Measurements from ENCODE around the gene FMN2.

FMN2 gene

DNA sequence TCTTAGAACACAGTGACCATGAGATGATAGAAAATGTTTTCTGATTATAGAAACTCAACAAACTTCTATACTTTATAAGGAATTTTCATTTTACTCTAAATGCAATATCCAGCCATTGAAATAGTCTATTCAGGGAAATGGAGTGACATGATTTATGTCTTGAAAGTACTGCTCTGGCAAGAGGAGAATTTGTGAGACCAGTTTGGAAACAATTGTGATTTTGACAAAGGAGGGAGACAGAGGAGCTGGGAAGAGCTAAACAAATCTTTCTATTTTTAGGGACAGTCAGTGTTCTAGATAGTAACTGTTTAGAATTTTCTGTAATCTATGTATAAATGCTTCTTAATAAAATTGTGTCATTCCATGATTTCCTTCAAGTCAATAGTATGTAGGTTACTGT is 252.3 kb downstream of the FMN2 start:
- H3K27me3 ChIP-seq (ENCODE audit: insufficient read depth, low read depth), result no peaks in the 10 kb centered on the region
- H3K4me2 ChIP-seq, result no peak overlapping the region
- H3K36me3 ChIP-seq (ENCODE audit: insufficient read depth), result no peaks in the 10 kb centered on the region
- no peak overlapping the region for H3K27ac ChIP-seq
- no peaks in the 10 kb centered on the region for H4K20me1 ChIP-seq (ENCODE audit: insufficient read depth)
- H2AFZ ChIP-seq (ENCODE audit: low read depth), result no peak overlapping the region
- H3K9ac ChIP-seq, result no peak overlapping the region
- H3K4me1 ChIP-seq (ENCODE audit: low read depth, poor library complexity, severe bottlenecking), result no peaks in the 10 kb centered on the region
- no peak overlapping the region for H3K4me3 ChIP-seq (IDR thresholded peaks at IDR 0.05; ENCODE audit: insufficient read depth, low read depth, low read length)
- TF ChIP-seq, protein P1, sequence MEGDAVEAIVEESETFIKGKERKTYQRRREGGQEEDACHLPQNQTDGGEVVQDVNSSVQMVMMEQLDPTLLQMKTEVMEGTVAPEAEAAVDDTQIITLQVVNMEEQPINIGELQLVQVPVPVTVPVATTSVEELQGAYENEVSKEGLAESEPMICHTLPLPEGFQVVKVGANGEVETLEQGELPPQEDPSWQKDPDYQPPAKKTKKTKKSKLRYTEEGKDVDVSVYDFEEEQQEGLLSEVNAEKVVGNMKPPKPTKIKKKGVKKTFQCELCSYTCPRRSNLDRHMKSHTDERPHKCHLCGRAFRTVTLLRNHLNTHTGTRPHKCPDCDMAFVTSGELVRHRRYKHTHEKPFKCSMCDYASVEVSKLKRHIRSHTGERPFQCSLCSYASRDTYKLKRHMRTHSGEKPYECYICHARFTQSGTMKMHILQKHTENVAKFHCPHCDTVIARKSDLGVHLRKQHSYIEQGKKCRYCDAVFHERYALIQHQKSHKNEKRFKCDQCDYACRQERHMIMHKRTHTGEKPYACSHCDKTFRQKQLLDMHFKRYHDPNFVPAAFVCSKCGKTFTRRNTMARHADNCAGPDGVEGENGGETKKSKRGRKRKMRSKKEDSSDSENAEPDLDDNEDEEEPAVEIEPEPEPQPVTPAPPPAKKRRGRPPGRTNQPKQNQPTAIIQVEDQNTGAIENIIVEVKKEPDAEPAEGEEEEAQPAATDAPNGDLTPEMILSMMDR (conservative IDR thresholded peaks at IDR 0.05; ENCODE audit: low read depth, low read length), result no peak
- H3K79me2 ChIP-seq (ENCODE audit: insufficient read depth, low read depth), result no peaks in the 10 kb centered on the region

DNA sequence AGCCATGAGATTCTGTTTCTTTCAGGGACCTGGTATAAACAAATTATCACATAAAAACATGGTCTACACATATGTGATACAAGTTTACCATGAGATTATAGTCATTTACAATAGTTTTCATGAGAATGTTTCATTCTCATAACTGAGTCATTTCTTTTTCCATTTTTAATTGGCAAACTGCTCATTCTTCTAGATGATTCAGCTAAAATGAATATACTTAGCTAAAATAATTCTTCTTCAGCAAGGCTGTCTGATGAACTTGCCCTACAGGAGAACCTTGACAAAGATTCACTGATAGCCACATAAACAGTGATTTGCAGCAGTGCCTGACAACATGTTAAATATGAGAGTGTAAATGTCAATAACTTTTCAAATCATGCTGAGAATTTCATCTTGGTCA is 253.2 kb downstream of the FMN2 start:
- Histone ChIP-seq H3K27me3 (ENCODE audit: insufficient read depth, low read depth) (no peaks in the 10 kb centered on the region), H4K20me1 (ENCODE audit: insufficient read depth) (no peaks in the 10 kb centered on the region), H3K36me3 (ENCODE audit: insufficient read depth) (no peaks in the 10 kb centered on the region), H2AFZ (ENCODE audit: low read depth) (no peak overlapping the region), H3K9ac (no peak overlapping the region), H3K4me2 (no peak overlapping the region), H3K4me1 (ENCODE audit: low read depth, poor library complexity, severe bottlenecking) (no peaks in the 10 kb centered on the region), H3K4me3 (IDR thresholded peaks at IDR 0.05; ENCODE audit: insufficient read depth, low read depth, low read length) (no peak overlapping the region), H3K79me2 (ENCODE audit: insufficient read depth, low read depth) (no peaks in the 10 kb centered on the region), H3K27ac (no peak overlapping the region)
- TF ChIP-seq, protein P1 (conservative IDR thresholded peaks at IDR 0.05; ENCODE audit: low read depth, low read length), result no peak

DNA sequence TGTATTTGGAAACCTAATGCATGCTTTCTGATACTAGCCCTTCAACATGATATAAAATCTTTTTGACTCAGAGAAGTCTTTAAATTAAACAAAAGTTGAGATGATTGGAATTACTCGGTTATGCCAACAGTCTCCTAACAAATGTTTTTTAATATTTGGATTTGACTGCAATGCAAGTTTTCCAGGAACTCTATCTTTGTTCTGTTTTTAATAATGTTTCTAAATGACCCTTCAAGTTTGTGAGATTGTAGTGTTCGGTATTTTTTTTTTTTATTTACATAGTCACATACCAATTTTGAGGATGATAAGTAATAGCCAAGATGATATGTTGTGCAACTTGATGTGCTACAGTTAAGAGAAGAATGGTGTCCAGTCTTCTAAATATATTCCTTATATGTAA is 258.0 kb downstream of the FMN2 start:
- H3K4me3 ChIP-seq (IDR thresholded peaks at IDR 0.05; ENCODE audit: insufficient read depth, low read depth, low read length), result no peak overlapping the region
- no peaks in the 10 kb centered on the region for H3K36me3 ChIP-seq (ENCODE audit: insufficient read depth)
- H3K27me3 ChIP-seq (ENCODE audit: insufficient read depth, low read depth), result no peaks in the 10 kb centered on the region
- no peaks in the 10 kb centered on the region for H4K20me1 ChIP-seq (ENCODE audit: insufficient read depth)
- H3K4me2 ChIP-seq, result no peak overlapping the region
- no peaks in the 10 kb centered on the region for H3K4me1 ChIP-seq (ENCODE audit: low read depth, poor library complexity, severe bottlenecking)
- H3K79me2 ChIP-seq (ENCODE audit: insufficient read depth, low read depth), result no peaks in the 10 kb centered on the region
- H2AFZ ChIP-seq (ENCODE audit: low read depth), result no peak overlapping the region
- TF ChIP-seq, protein P1 (conservative IDR thresholded peaks at IDR 0.05; ENCODE audit: low read depth, low read length), result no peak
- H3K27ac ChIP-seq, result no peak overlapping the region
- no peak overlapping the region for H3K9ac ChIP-seq

DNA sequence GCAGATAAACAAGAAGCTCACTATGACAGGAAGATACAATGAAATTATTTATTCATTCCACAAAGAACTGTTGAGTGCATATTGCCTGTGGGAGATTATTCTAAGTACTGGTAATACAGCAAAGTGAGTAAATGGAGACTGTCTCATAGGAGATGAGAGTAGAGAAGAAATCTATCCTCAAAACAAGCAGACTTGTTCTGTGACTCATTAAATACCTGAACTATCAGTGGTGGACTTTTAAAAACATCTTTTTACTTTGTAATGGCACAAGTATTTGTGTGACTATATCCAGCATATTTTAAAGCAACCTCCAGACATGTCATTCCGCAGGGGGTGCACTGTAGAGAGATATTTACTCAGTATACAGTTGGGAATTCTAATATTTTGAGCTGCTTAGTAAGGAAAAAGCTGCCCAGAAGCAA is 259.2 kb downstream of the FMN2 start:
- H3K27ac ChIP-seq, result no peak overlapping the region

More for the DNA sequence above, 259.2 kb downstream of the FMN2 start:
- no peak overlapping the region for H2AFZ ChIP-seq (ENCODE audit: low read depth)
- H3K9ac ChIP-seq, result no peak overlapping the region
- H3K36me3 ChIP-seq (ENCODE audit: insufficient read depth), result no peaks in the 10 kb centered on the region
- H3K79me2 ChIP-seq (ENCODE audit: insufficient read depth, low read depth), result no peaks in the 10 kb centered on the region
- no peak overlapping the region for H3K4me3 ChIP-seq (IDR thresholded peaks at IDR 0.05; ENCODE audit: insufficient read depth, low read depth, low read length)
- no peaks in the 10 kb centered on the region for H4K20me1 ChIP-seq (ENCODE audit: insufficient read depth)
- H3K4me2 ChIP-seq, result no peak overlapping the region
- no peaks in the 10 kb centered on the region for H3K4me1 ChIP-seq (ENCODE audit: low read depth, poor library complexity, severe bottlenecking)
- H3K27me3 ChIP-seq (ENCODE audit: insufficient read depth, low read depth), result no peaks in the 10 kb centered on the region
- TF ChIP-seq, protein P1 (conservative IDR thresholded peaks at IDR 0.05; ENCODE audit: low read depth, low read length), result no peak
